GM19035 (cell line): ENCODE data around the gene MROH2A.
A peak's percentile ranks its signal among the peaks of the same experiment; 100 is the strongest.
"Not testable (repeated sequence)": the region's sequence is repeated elsewhere in the genome, so short reads cannot be mapped to it uniquely, and the experiment has no call there.

Source experiments
- ATAC-seq: cut with Tn5 transposase; IDR thresholded peaks from one replicate; pipeline ENCODE4 v1.9.1; 2021; ENCODE audit not compliant: unreplicated experiment

MROH2A gene

DNA sequence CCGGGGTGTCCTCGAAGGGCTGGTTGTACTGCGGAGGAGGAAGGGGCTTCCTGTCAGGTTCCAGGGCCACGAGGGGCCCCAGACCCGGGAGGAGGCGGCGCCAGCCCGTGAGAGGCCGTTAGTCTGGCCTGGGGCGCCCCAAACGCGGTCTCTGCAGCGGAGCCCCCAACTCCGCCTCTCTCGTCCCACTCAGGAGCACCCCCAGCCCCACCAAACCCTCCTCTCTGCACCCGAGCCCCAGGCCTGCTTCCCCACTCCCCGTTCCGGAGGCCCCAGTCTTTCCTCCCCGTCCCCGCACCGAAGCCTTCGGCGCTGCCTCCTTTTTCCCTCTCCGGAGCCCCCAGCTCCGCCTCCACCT is 75.7 kb downstream of the MROH2A start:
- no peak for ATAC-seq

- ATAC-seq = peak; percentile 92
These were observed 76.3 kb downstream of the MROH2A start, which contains the start of gene HJURP for GRCh38 chr2:233854241-233854981. TSS of gene HJURP (minus strand) at chr2:233854535. CDS start at chr2:233854500, 35 bp downstream.

DNA sequence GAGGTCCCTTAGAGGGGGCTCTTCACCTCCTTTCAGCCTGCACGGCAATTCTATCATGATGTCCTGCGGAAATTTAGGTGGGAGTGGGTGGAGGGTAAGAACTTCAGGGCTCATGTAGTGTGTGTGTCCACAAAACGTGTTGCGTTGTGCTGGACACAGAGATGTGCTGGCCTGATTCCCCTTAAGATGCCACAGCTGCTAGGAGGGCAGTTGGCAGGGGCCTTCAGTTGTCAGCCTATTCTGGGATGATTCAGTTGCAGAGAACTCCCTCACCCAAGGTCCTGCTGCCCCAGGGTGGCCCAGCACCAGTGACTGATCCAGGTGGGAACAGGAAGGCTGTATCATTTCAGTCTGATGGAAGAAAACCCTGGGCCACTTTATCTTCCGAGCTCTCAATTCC is 77.2 kb downstream of the MROH2A start:
- no peak for ATAC-seq

- no peak for ATAC-seq
These were observed 78.1 kb downstream of the MROH2A start for GRCh38 chr2:233856184-233856583.

DNA sequence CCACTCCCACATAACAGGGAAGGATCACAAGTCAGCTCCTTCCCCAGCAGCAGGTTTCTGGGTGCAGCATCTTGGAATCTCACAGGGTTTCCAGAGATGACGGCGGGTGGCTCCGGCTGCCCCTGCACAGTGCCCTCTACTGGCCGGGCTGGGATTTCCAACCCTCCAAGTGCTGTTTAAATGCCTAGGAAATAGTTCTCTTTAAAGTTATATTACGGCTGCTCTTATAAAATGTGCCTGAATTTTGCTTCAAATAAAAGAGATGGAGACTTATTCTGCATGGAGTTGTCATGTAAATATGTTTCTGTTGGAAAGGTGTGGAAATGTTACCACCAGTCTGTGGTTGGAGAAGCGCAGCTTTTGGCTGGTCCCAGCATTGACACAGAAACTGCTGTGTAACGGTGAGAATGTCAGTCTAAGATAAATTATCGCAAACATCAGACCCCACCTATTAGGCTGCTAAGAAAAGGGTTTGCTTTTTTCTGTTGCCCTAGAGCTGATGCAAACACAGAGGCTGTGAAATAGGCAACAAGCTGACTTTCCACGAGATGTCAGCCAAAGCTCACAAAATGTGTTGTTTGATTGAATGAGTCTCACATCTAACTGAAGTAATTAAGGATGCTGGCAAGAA is 79.5 kb downstream of the MROH2A start:
- ATAC-seq = no peak

GRCh38 chr2:233858331-233858730 is 80.2 kb downstream of the MROH2A start:
- no peak for ATAC-seq

DNA sequence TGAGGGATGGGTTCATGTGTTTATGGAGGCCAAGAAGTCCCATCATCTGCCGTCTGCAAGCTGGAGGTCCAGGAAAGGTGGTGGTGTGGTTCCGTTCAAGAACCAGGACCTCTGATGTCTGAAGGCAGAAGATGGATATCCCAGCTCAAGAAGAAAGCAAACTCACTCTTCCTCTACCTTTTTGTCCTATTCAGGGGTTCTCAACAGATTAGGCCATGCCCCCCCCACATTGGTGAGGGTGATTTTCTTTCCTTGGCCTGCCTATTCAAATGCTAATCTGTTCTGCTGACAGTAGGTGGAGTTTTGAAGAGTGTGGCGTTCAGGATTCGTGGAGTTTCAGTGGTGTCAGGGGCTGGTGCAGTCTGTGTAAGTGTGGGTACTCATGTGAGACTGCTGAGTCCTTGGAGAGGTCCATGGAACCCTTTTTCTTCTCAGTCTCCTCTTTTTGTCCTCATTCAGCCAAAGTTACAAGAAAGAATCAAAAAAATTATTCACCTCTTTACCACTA is 84.2 kb downstream of the MROH2A start:
- ATAC-seq = no peak

DNA sequence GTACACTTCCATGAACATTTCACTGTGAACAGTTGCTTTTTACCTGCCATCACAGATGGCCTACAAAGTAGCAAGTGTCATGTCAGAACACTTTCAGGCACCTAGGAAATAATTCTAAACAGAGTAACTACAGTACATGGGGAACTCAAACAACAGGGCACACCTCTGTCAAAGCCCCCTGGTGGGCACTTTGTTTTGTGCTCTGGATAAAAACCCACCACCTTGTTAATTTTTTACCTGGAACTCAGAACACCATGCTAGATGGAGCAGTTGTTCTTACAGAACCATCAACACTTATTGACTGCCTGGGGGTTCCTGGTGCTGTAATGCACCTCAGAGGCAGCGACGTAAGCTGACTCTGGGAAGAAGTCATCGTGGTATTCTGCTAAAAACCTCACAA is 87.7 kb downstream of the MROH2A start:
- no peak for ATAC-seq

- no peak for ATAC-seq
These were observed 88.3 kb downstream of the MROH2A start for GRCh38 chr2:233866479-233866878.

DNA sequence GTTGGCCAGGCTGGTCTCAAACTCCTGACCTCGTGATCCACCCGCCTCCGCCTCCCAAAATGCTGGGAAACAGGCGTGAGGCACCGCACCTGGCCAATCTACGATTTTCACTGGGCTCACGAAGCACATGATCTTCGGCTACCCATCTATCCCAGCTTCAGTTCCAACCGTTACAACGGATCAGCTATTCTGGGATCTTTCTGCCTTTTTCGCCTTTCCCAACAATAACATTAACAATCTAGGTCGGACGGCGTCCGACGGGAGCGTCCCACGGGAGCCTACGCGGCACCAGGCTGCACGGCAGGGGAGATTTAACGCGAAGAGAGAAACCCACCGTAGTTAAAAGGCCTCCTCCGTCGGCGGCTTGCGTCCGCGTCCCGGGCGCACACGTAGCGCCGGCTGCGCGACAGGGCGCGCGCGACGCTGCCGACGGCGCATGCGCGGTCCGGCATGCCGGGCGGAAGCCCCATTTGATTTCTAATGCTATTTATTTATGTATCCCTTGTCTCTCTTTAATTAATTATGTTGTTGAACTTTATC is 89.9 kb downstream of the MROH2A start, which contains the start of gene MSL3B:
TSS of gene MSL3B (minus strand) at position 394 of the 540 bp plus-strand sequence.
- ATAC-seq = peak; percentile 84

GRCh38 chr2:233871432-233871831 is 93.3 kb downstream of the MROH2A start:
- no peak for ATAC-seq

DNA sequence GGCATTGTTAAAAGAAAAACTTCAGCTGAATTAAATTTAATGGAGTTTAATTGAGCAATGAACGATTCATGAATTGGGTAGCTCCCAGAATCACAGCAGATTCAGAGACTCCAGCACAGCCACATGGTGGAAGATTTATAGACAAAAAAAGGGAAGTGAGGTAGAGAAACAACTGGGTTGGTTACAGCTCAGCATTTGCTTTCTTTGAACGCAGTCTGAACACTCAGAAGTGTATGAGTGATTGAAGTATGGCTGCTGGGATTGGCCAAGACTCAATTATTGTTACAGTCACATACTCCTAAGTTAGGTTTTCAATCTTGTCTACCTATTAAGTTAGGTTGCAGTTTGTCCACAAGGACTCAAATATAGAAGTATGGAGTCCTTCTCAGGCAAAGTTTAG is 94.0 kb downstream of the MROH2A start:
- not testable (repeated sequence) for ATAC-seq

DNA sequence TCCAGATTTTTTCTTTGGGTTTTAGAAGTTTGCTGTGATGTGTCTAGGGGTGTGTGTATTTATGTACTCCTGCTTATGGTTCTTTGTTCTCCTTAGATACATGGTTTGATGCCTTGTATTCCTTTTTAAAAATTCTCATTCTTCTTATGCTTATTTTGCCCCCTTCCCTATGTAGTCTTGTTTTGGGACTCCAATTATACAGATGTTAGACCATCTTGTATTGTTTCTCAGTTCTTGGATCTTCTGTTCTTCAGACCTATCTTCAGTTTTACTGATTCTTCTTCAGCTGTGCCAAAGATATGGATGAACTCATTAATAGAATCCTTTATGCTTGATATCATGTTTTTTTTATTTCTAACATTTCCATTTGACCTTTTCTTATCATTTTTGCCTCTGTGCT is 104.2 kb downstream of the MROH2A start:
- no peak for ATAC-seq
